IMR-90 (cell line): ENCODE measurements around the gene RIC3. TPM values are rescaled to one million over a fixed set of nuclear protein-coding genes. Genes with fewer than 3 reads are reported as not detected.

Source experiments
- ATAC-seq: fragments of 200-7000 bp; cut with Tn5 transposase; 2 replicates; pipeline ENCODE4 v1.9.1; 2020; ENCODE audit warnings: low read depth, mild to moderate bottlenecking, moderate library complexity
- BruUV-seq: library from RNA; stranded (reverse); fragments of 400-500 nt; replicated peaks from 2 replicates; lab custom pipeline; 2021; lab: Mats Ljungman, UMichigan
- CTCF ChIA-PET: fragments of 300-600 bp; formaldehyde crosslinking; extraction: SDS; loops from one replicate; lab custom pipeline; 2021; ENCODE audit warnings: antibody characterized with exemption; lab: Yijun Ruan, JAX
- POLR2A ChIA-PET: fragments of 300-600 bp; sonication (Branson Sonifier 250); formaldehyde crosslinking; loops from one replicate; lab custom pipeline; 2022; ENCODE audit warnings: antibody characterized with exemption; ENCODE audit not compliant: unreplicated experiment; lab: Charles Lee
- DNase-seq: peaks from one replicate; pipeline ENCODE4 v3.0.0; 2013
- H2AFZ ChIP-seq: replicated peaks from 2 replicates; pipeline ENCODE3; 2013; ENCODE audit warnings: low read length, mild to moderate bottlenecking; ENCODE audit not compliant: poor library complexity
- H2AK5ac ChIP-seq: 2 replicates; pipeline ENCODE4 v1.6.1; 2013; ENCODE audit warnings: low read depth, low read length, inconsistent platforms
- H2AK9ac ChIP-seq: replicated peaks from 2 replicates; pipeline ENCODE3; 2013; ENCODE audit warnings: mild to moderate bottlenecking, low read depth, low read length, moderate library complexity; ENCODE audit not compliant: poor library complexity
- H2BK120ac ChIP-seq: 2 replicates; pipeline ENCODE4 v1.6.1; 2013; ENCODE audit warnings: low read depth, low read length, inconsistent platforms
- H2BK15ac ChIP-seq: 3 replicates; pipeline ENCODE4 v1.6.1; 2013; ENCODE audit warnings: low read depth, low read length, inconsistent platforms
- H2BK20ac ChIP-seq: 2 replicates; pipeline ENCODE4 v1.6.1; 2013; ENCODE audit warnings: low read depth, mild to moderate bottlenecking, inconsistent platforms, low read length, moderate library complexity
- H2BK5ac ChIP-seq: 2 replicates; pipeline ENCODE4 v1.6.1; 2013; ENCODE audit warnings: mild to moderate bottlenecking, low read depth, low read length, inconsistent platforms; ENCODE audit not compliant: poor library complexity, severe bottlenecking
- H3K14ac ChIP-seq: replicated peaks from 2 replicates; pipeline ENCODE4 v1.6.1; 2013; ENCODE audit warnings: low read depth, low read length, inconsistent platforms
- H3K18ac ChIP-seq: 2 replicates; pipeline ENCODE4 v1.6.1; 2013; ENCODE audit warnings: low read depth, low read length, control low read depth
- H3K23ac ChIP-seq: 2 replicates; pipeline ENCODE4 v1.6.1; 2013; ENCODE audit warnings: low read depth, low read length, inconsistent platforms
- H3K27ac ChIP-seq: 2 replicates; pipeline ENCODE4 v1.5.1; 2013; ENCODE audit warnings: mild to moderate bottlenecking, control low read depth, low read length; ENCODE audit not compliant: insufficient read depth
- H3K27me3 ChIP-seq: 2 replicates; pipeline ENCODE4 v1.6.1; 2013; ENCODE audit warnings: low read length; ENCODE audit not compliant: control insufficient read depth, insufficient read depth
- H3K36me3 ChIP-seq: 2 replicates; pipeline ENCODE4 v1.6.1; 2013; ENCODE audit warnings: low read length, mixed read lengths; ENCODE audit not compliant: control insufficient read depth, insufficient read depth
- H3K4ac ChIP-seq: 2 replicates; pipeline ENCODE4 v1.6.1; 2013; ENCODE audit warnings: low read depth, low read length, inconsistent platforms
- H3K4me1 ChIP-seq: 2 replicates; pipeline ENCODE4 v1.6.1; 2013; ENCODE audit warnings: low read length, mixed read lengths; ENCODE audit not compliant: control insufficient read depth, insufficient read depth
- H3K4me2 ChIP-seq: 2 replicates; pipeline ENCODE4 v1.6.1; 2013; ENCODE audit warnings: low read depth, mild to moderate bottlenecking, control low read depth, low read length, moderate library complexity
- H3K4me3 ChIP-seq: 2 replicates; pipeline ENCODE4 v1.5.1; 2013; ENCODE audit warnings: low read depth, mild to moderate bottlenecking, control low read depth, low read length, moderate library complexity; ENCODE audit not compliant: insufficient read depth
- H3K56ac ChIP-seq: 2 replicates; pipeline ENCODE4 v1.6.1; 2013; ENCODE audit warnings: low read length, inconsistent platforms; ENCODE audit not compliant: insufficient read depth; ENCODE audit errors: extremely low read depth
- H3K79me1 ChIP-seq, 2 experiments: 2 replicates each; pipeline ENCODE4 v1.6.1; 2013; ENCODE audit warnings: low read length in 2 of 2, inconsistent platforms in 1 of 2, low read depth in 1 of 2
- H3K9ac ChIP-seq: 2 replicates; pipeline ENCODE4 v1.6.1; 2013; ENCODE audit warnings: low read depth, low read length, control low read depth
- H3K9me1 ChIP-seq: 2 replicates; pipeline ENCODE4 v1.6.1; 2013; ENCODE audit warnings: low read length, inconsistent platforms; ENCODE audit not compliant: insufficient read depth
- H3K9me3 ChIP-seq: 2 replicates; pipeline ENCODE4 v1.6.1; 2013; ENCODE audit warnings: low read length; ENCODE audit not compliant: control insufficient read depth, insufficient read depth
- H4K20me1 ChIP-seq: 2 replicates; pipeline ENCODE4 v1.6.1; 2013; ENCODE audit warnings: low read length, inconsistent platforms; ENCODE audit not compliant: insufficient read depth
- H4K5ac ChIP-seq: 2 replicates; pipeline ENCODE4 v1.6.1; 2013; ENCODE audit warnings: mild to moderate bottlenecking, low read depth, low read length, control low read depth
- H4K8ac ChIP-seq, 2 experiments: 2 replicates each; pipeline ENCODE4 v1.6.1; 2013; ENCODE audit warnings: low read depth in 2 of 2, low read length in 2 of 2, control low read depth in 1 of 2, inconsistent platforms in 1 of 2
- H4K91ac ChIP-seq: 2 replicates; pipeline ENCODE4 v1.6.1; 2013; ENCODE audit warnings: low read depth, low read length, inconsistent platforms; ENCODE audit not compliant: insufficient read depth
- BHLHE40 ChIP-seq: fragments of 150-350 bp; IDR thresholded peaks from 2 replicates; pipeline ENCODE4 v1.6.1; 2016; ENCODE audit warnings: mild to moderate bottlenecking, low read depth, low read length
- CEBPB ChIP-seq: IDR thresholded peaks from 2 replicates; pipeline ENCODE4 v1.6.1; 2012; ENCODE audit warnings: low read depth, low read length, improper control_type of control experiment
- CHD1 ChIP-seq: IDR thresholded peaks from 2 replicates; pipeline ENCODE4 v1.6.1; 2012; ENCODE audit warnings: low read depth, low read length, improper control_type of control experiment
- CTCF ChIP-seq: conservative IDR thresholded peaks from 2 replicates; pipeline ENCODE4 v1.5.1; 2012; ENCODE audit warnings: mild to moderate bottlenecking, low read depth, low read length, improper control_type of control experiment
- ELK1 ChIP-seq: fragments of 150-350 bp; IDR thresholded peaks from 2 replicates; pipeline ENCODE4 v1.6.1; 2016; ENCODE audit warnings: low read depth, mild to moderate bottlenecking, low read length, moderate library complexity, borderline replicate concordance
- FOS ChIP-seq: fragments of 150-350 bp; IDR thresholded peaks from 2 replicates; pipeline ENCODE4 v1.6.1; 2016; ENCODE audit warnings: low read depth, low read length
- MAFK ChIP-seq: IDR thresholded peaks from 2 replicates; pipeline ENCODE4 v1.6.1; 2012; ENCODE audit warnings: low read depth, low read length, improper control_type of control experiment
- MAZ ChIP-seq: IDR thresholded peaks from 2 replicates; pipeline ENCODE4 v1.6.1; 2012; ENCODE audit warnings: low read depth, mild to moderate bottlenecking, low read length, improper control_type of control experiment, moderate library complexity, borderline replicate concordance
- MXI1 ChIP-seq: IDR thresholded peaks from 2 replicates; pipeline ENCODE4 v1.6.1; 2012; ENCODE audit warnings: low read depth, mild to moderate bottlenecking, low read length, moderate library complexity, borderline replicate concordance
- NFE2L2 ChIP-seq: fragments of 150-350 bp; IDR thresholded peaks from 2 replicates; pipeline ENCODE4 v1.6.1; 2016; ENCODE audit warnings: low read depth, mild to moderate bottlenecking, low read length
- POLR2A ChIP-seq: IDR thresholded peaks from 2 replicates; pipeline ENCODE4 v1.6.1; 2012; ENCODE audit warnings: mild to moderate bottlenecking, low read depth, low read length
- RAD21 ChIP-seq: IDR thresholded peaks from 2 replicates; pipeline ENCODE4 v1.6.1; 2012; ENCODE audit warnings: low read length, improper control_type of control experiment
- RCOR1 ChIP-seq: IDR thresholded peaks from 2 replicates; pipeline ENCODE4 v1.6.1; 2012; ENCODE audit warnings: mild to moderate bottlenecking, low read length, improper control_type of control experiment; ENCODE audit not compliant: insufficient replicate concordance
- RFX5 ChIP-seq: IDR thresholded peaks from 2 replicates; pipeline ENCODE4 v1.8.0; 2012; ENCODE audit warnings: low read depth, mild to moderate bottlenecking, low read length, moderate library complexity
- SMC3 ChIP-seq: fragments of 150-350 bp; IDR thresholded peaks from 2 replicates; pipeline ENCODE4 v1.6.1; 2016; ENCODE audit warnings: low read depth, mild to moderate bottlenecking, antibody characterized with exemption, low read length, moderate library complexity
- USF2 ChIP-seq: fragments of 150-350 bp; IDR thresholded peaks from 2 replicates; pipeline ENCODE4 v1.6.1; 2017; ENCODE audit warnings: mild to moderate bottlenecking, antibody characterized with exemption, low read length, low read depth
- WGBS, 2 experiments: methylation state at CpG; one replicate each; pipeline versions ENCODE4 v1.1.5 to v1.1.7; 2013; ENCODE audit warnings: missing lambda C conversion rate in 2 of 2; ENCODE audit not compliant: insufficient read length in 1 of 2; ENCODE audit errors: extremely low coverage in 2 of 2; 5-methylcytosine and 5-hydroxymethylcytosine counted together
- dilution Hi-C: fragments of 300-500 bp; cut with HindIII; formaldehyde crosslinking; loops from one replicate; pipeline ENCODE4 v1.14.3; 2018; ENCODE audit warnings: low sequenced_read_pairs; ENCODE audit not compliant: unreplicated experiment
- in situ Hi-C: fragments of 300-500 bp; cut with MboI; formaldehyde crosslinking; loops from 3 replicates; pipeline ENCODE4 v1.14.3; 2019; ENCODE audit warnings: low sequenced_read_pairs, inconsistent platforms, mixed read lengths
- intact Hi-C: fragments of 100-400 bp; cut with micrococcal nuclease; formaldehyde crosslinking; loops from 2 replicates; pipeline ENCODE4 v1.10.0; 2022
- polyA plus RNA-seq, 3 experiments: library from polyadenylated mRNA; depleted of rRNA; stranded (reverse); fragments of >200 nt; gene quantifications; 2 replicates each; pipeline ENCODE4 v1.2.3, GENCODE V29; 2012; ENCODE audit warnings: low replicate concordance in 1 of 3
- total RNA-seq: library from RNA; depleted of rRNA; stranded (reverse); fragments of >200 nt; gene quantifications from 2 replicates; pipeline ENCODE4 v1.2.3, GENCODE V29; 2012

Gene RIC3
- total and polyA plus RNA-seq, 2 of the 4 experiments (the other 2 are of a cell fraction): not detected

- BruUV-seq: no TSS peak
- no peak overlapping the region for H4K5ac ChIP-seq
- in situ Hi-C loops: no loop called here
- H3K4ac ChIP-seq: no peak overlapping the region
- H2BK5ac ChIP-seq: no peak overlapping the region
- TF ChIP-seq RCOR1 (no peak), CHD1 (no peak), ELK1 (no peak), NFE2L2 (no peak), MAFK (no peak), CEBPB (no peak), MAZ (no peak), SMC3 (no peak), BHLHE40 (no peak), CTCF (no peak), RFX5 (no peak), RAD21 (no peak), POLR2A (no peak), FOS (no peak), USF2 (no peak), MXI1 (no peak)
- H2BK20ac ChIP-seq: no peak overlapping the region
- H3K56ac ChIP-seq: no peak overlapping the region
- no peaks in the 10 kb centered on the region for H4K20me1 ChIP-seq
- no peak overlapping the region for H3K18ac ChIP-seq
- no peak overlapping the region for H3K4me2 ChIP-seq
- DNase-seq (no peak), ATAC-seq (no peak)
- WGBS, 2 experiments: 100% methylated on average over 2 of the region's 5 CpGs; no CpG with 5 or more reads in 1 of the 2 experiments
- no peak overlapping the region for H3K4me3 ChIP-seq
- H3K14ac ChIP-seq: no peak overlapping the region
- intact Hi-C loops: no loop called here
- H3K9ac ChIP-seq: no peak overlapping the region
- H3K9me3 ChIP-seq: no peaks in the 10 kb centered on the region
- H2BK15ac ChIP-seq: no peak overlapping the region
- H4K8ac ChIP-seq: no peak overlapping the region
- H3K79me1 ChIP-seq: no peaks in the 10 kb centered on the region
- no peaks in the 10 kb centered on the region for H3K9me1 ChIP-seq
- no peaks in the 10 kb centered on the region for H3K4me1 ChIP-seq
- no peak overlapping the region for H3K27ac ChIP-seq
- CTCF ChIA-PET: interaction anchor here (1.2 kb wide), 1 partner anchor 11 kb away, joined by 3 read pairs; no protein-coding TSS in a partner anchor
- POLR2A ChIA-PET: no interaction called here
- H3K36me3 ChIP-seq: no peaks in the 10 kb centered on the region
- no peak overlapping the region for H3K23ac ChIP-seq
- H2BK120ac ChIP-seq: no peak overlapping the region
- no peak overlapping the region for H2AFZ ChIP-seq
- H3K27me3 ChIP-seq: peaks cover 26% of the 10 kb centered on the region
- H4K91ac ChIP-seq: no peak overlapping the region
- dilution Hi-C loops: no loop called here
- no peak overlapping the region for H2AK9ac ChIP-seq
- no peak overlapping the region for H2AK5ac ChIP-seq
Measured at GRCh38 chr11:8204596-8204995, 35.8 kb upstream of the RIC3 start.
